ENCODE results near the gene SLC17A1.
"Not testable (repeated sequence)": the region's sequence is repeated elsewhere in the genome, so short reads cannot be mapped to it uniquely, and the experiment has no call there.

SLC17A1 gene

GRCh38 chr6:25755483-25755882 is 76.4 kb downstream of the SLC17A1 start:
- DNase-seq: no peak

GRCh38 chr6:25754535-25754934 is 77.3 kb downstream of the SLC17A1 start, which contains the start of gene SLC17A4:
Gene SLC17A4, plus strand, starts transcription at chr6:25754742. Its CDS starts 7,221 bp downstream, at chr6:25761963.
- no peak for DNase-seq

DNA sequence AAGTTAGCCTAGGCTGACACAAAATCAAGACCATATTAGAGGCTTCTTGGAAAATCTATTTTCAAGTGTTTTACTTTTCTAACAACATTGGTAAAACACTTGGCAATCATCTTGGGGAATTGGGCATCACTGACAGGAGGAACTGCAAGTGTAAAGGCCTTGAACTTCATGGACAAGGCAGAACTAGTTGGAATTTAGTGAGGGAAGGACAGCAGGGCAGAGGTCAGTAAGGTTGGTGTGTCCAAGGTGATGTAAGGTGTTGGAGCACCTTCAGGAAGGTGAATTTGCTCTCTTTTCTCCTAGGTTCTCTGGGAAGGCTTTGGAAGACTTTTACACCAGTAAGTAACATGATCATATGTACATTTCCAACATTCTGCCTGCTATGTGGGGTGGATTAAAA is 78.8 kb downstream of the SLC17A1 start:
- no peak for DNase-seq

DNA sequence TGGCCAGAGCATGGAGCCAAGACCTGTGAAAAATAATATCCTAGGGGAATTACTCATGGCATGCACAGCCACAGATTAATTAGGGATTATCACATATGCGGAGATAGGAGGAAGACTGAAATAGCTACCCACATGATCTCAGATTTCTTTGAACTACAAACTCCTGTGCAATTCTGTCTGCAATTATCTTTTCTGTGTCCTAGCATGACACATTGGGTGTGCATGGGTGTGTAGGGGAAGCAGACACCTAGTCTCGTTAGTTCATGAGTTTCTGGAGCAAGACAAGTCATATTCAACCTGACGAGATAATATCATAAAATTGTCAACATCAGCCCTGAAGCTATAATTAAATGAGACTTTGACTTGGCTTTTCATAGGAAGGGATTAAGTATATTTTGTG is 80.9 kb downstream of the SLC17A1 start:
- no peak for DNase-seq

DNA sequence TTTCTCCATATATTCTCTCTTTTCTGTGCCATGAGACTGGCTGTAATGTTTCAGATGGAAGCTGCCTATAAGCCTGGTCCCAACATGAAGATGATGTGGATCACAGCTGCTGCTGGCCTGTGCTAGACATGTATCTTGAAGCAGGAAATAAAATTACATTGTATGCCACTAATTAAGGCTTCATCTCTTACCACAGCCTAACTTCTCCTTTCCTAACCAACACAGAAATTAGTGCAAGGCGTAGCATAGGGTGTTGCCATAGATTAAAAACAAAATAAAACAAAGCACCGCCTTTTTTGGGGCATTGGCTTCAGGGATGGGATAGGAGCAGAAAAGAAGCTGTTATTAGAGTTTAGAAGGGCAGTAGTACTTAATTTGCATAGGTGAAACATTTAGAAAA is 82.0 kb downstream of the SLC17A1 start:
- DNase-seq: no peak

GRCh38 chr6:25748601-25749517 is 83.0 kb downstream of the SLC17A1 start:
- not testable (repeated sequence) for DNase-seq

DNA sequence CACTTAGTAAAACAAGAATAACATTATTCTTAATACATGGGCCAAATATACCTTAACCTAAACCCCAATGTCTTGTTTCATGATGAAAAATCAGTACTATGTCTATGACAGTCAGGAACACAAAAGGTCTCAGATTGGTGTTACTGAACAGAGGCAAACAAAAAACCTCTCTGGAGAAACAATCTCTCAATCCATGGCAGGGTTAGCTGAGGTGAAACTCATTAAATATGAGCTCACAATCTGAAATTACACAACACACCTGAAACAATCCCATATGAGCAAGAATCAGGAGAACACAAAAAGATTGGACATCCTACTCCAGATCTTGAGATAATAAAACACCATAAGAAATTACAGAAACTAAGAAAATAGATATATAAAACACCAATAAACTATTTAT is 83.8 kb downstream of the SLC17A1 start:
- DNase-seq: no peak

DNA sequence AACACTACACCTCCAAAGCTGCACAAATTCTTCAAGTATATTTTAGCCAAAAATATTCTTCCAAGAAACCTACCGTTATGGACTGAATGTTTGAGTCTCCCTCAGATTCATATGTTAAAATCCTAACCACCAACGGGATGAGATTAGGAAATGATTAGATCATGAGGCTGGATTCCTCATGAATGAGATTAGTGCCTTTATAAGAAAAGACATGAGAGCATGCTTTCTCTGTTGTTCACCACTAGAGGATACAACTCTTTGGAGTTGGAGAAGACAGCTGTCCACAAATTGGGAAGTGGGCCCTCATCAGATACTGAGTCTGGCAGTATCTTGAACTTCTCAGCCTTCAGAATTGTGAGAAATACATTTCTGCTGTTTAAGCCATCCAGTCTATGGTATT is 84.4 kb downstream of the SLC17A1 start:
- DNase-seq: no peak

DNA sequence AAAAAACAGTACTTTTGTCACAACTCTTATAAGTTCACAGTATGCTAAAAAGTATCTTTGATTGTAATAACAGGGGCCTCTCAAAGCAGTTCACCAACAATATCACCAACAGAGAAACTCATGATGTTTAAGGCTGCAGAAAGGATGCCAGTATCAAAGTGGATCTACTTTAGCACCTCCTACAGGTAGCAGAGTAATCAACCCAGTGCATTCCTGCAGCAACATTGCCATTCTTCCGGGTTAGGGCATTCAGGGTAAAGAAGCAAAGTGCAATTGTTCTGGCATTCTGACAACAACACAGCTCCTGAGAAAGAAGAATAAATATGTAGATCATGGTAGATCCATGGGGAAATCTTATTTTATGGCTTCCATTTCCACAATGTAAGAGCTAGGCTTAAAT is 84.9 kb downstream of the SLC17A1 start:
- DNase-seq: no peak

- DNase-seq: no peak
Measured at GRCh38 chr6:25745836-25746235, 86.0 kb downstream of the SLC17A1 start.

- no peak for DNase-seq
Measured at GRCh38 chr6:25743868-25744267, 88.0 kb downstream of the SLC17A1 start.

DNA sequence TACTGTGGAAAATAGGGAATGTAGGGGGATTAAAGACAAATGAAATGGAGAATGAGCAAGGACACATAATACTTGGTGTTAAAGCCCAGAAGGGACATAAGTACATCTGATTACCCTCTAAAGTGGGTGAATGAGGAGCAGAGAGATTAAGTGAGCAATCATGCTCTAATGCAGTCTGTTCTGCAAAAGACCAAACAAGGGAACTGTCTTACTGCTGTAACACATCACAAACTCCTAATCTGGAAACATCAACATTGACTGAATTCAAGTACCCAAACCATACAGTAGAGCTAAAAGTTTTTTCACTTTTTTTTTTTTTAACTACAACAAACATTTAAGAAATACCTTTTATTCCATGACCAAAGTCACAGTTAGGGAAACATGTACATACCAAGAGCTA is 96.6 kb downstream of the SLC17A1 start:
- no peak for DNase-seq
